ENCODE data around the gene ART5. TPM values are rescaled to one million over a fixed set of nuclear protein-coding genes. Genes with fewer than 3 reads are reported as not detected.

The ART5 gene
- total RNA-seq, 2 donors from 2014 or later: not detected

- Histone ChIP-seq H3K36me3 (peaks cover 73% of the 10 kb centered on the region), H3K4me1 (ENCODE audit: control insufficient read depth in 1 of 2, low read depth in 2 of 2) (no peaks in the 10 kb centered on the region), H3K9me3 (no peaks in the 10 kb centered on the region), H3K27ac (no peak overlapping the region), H3K27me3 (replicated peaks; ENCODE audit: insufficient read depth) (no peaks in the 10 kb centered on the region), H3K4me3 (no peak overlapping the region)
- no peak for TF ChIP-seq CTCF (IDR thresholded peaks at IDR 0.05)
- ATAC-seq (ENCODE audit: insufficient number of reproducible peaks, low FRiP score, low read depth): no peak
- no peak for DNase-seq (ENCODE audit: low spot score)
These were observed 41.2 kb upstream of the ART5 start for GRCh38 chr11:3683039-3683438.

DNA sequence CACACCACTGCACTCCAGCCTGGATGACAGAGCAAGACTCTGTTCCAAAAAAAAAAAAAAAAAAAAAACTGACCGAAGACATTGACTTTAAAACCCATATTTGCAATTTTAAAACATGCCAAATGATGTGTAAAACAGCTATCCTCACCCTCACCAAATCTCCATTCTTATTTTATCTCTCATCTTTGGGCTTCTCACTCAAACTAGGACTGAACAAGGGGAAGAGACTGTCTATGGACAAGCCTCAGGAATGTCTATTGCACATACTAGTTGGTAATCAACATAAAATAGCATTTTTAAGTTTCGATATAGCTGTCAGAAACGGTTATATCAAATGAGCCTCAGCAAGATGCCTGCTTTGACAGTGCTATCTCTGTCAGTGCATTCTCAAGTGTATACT is 37.3 kb upstream of the ART5 start:
- DNase-seq (ENCODE audit: low spot score) (no peak), ATAC-seq (ENCODE audit: insufficient number of reproducible peaks, low FRiP score, low read depth) (no peak)
- H3K36me3 ChIP-seq: peaks cover 76% of the 10 kb centered on the region
- H3K9me3 ChIP-seq: no peaks in the 10 kb centered on the region
- H3K27ac ChIP-seq: no peak overlapping the region
- no peak for TF ChIP-seq CTCF (IDR thresholded peaks at IDR 0.05)
- no peaks in the 10 kb centered on the region for H3K4me1 ChIP-seq (ENCODE audit: control insufficient read depth in 1 of 2, low read depth in 2 of 2)
- no peak overlapping the region for H3K4me3 ChIP-seq
- no peaks in the 10 kb centered on the region for H3K27me3 ChIP-seq (replicated peaks; ENCODE audit: insufficient read depth)

DNA sequence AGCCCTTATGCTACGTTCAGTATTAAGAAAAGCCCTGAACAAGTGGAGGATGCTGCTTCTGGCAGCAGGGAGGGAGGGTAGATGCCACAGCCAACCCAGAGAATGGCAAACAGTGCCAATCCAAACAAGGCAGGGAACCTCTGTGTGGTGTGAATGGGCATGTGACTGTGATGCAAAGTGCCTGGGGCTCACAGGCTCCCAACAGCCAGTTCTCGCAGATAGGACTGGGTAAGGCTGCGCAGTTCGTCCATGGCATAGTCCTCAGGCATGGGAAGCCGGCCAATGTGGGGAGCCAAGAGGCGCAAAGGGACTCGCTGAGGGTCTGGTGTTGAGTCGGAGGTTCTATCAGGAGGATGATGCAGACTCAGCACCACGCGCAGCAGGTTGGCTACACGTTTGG is 34.2 kb upstream of the ART5 start:
- H3K27ac ChIP-seq: no peak overlapping the region
- H3K36me3 ChIP-seq: peaks cover 60% of the 10 kb centered on the region
- no peaks in the 10 kb centered on the region for H3K27me3 ChIP-seq (replicated peaks; ENCODE audit: insufficient read depth)
- no peaks in the 10 kb centered on the region for H3K9me3 ChIP-seq
- no peaks in the 10 kb centered on the region for H3K4me1 ChIP-seq (ENCODE audit: control insufficient read depth in 1 of 2, low read depth in 2 of 2)
- H3K4me3 ChIP-seq: no peak overlapping the region
- no peak for TF ChIP-seq CTCF (IDR thresholded peaks at IDR 0.05)
- no peak for ATAC-seq (ENCODE audit: insufficient number of reproducible peaks, low FRiP score, low read depth)
- DNase-seq (ENCODE audit: low spot score): no peak

GRCh38 chr11:3674189-3674588 is 32.4 kb upstream of the ART5 start:
- H3K27me3 ChIP-seq (replicated peaks; ENCODE audit: insufficient read depth): no peaks in the 10 kb centered on the region
- no peaks in the 10 kb centered on the region for H3K9me3 ChIP-seq
- H3K27ac ChIP-seq: no peak overlapping the region
- H3K4me3 ChIP-seq: no peak overlapping the region
- DNase-seq (ENCODE audit: low spot score) (no peak), ATAC-seq (ENCODE audit: insufficient number of reproducible peaks, low FRiP score, low read depth) (no peak)
- H3K36me3 ChIP-seq: peaks cover 56% of the 10 kb centered on the region
- no peak for TF ChIP-seq CTCF (IDR thresholded peaks at IDR 0.05)
- H3K4me1 ChIP-seq (ENCODE audit: control insufficient read depth in 1 of 2, low read depth in 2 of 2): no peaks in the 10 kb centered on the region

DNA sequence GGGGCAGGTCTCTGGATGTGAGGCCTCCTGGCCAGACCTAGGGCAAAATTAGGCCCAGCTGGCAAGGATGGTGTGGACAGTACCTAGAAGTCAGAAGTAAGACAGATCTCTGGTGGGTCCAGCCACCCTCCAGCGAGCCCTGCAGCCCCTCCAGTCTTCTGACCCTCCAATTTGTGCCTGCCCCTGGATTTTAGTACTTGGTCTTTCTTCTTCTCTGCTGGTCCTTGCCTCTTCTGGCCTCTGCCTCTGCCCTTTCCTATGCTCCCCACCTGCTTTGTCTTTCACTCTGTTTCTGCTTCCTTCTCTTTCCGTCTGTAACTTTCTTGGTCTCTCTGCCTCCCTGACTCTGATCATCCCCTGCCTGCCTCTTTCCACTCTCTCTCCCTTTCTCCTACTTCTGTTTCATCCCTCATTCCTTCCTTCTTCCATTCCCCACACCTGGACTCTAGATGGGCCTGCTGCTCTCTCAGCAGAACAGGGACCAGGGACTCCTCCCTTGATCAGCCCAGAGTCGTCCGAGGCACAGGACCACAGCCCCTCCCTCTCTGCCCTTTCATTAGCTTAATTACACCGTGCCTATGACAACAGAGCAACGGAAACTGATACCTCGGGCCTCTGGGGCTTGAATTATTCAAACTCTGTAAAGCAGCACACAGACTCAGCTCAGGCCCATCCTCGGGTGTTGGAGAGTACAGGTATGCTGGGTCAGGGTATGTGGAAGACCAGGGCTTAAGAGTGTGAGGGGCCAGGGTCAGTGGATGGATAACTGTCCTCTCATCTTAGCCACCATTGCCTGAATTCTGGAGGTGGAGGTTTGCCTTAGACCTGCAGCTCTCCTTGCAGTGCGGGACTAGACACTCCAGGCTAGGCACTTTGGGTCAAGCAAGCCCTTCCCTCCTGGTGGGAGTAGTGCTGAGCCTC is 29.8 kb upstream of the ART5 start, which contains the start of gene CHRNA10:
TSS of gene CHRNA10 (minus strand) at position 51 of the 921 bp plus-strand sequence. CDS start 72 bp downstream, outside the sequence.
- Histone ChIP-seq H3K27me3 (replicated peaks; ENCODE audit: insufficient read depth) (no peaks in the 10 kb centered on the region), H3K4me1 (ENCODE audit: control insufficient read depth in 1 of 2, low read depth in 2 of 2) (no peaks in the 10 kb centered on the region), H3K9me3 (no peaks in the 10 kb centered on the region), H3K27ac (no peak within 1 kb of the TSS), H3K4me3 (no peak within 1 kb of the TSS), H3K36me3 (peaks cover 43% of the 10 kb centered on the region)
- no peak for ATAC-seq (ENCODE audit: insufficient number of reproducible peaks, low FRiP score, low read depth)
- no peak for DNase-seq (ENCODE audit: low spot score)
- TF ChIP-seq CTCF (IDR thresholded peaks at IDR 0.05): no peak

Data from thoracic aorta (tissue), 2 donors.